GM10266 (cell line): ENCODE results near the gene BICDL1.

Experiments used
- DNase-seq: peaks from one replicate; pipeline ENCODE4 v3.0.0; 2012; ENCODE audit errors: extremely low spot score
- CTCF ChIP-seq: IDR thresholded peaks from 2 replicates; pipeline ENCODE4 v1.5.1; 2012; ENCODE audit warnings: mild to moderate bottlenecking, low read depth; ENCODE audit not compliant: control insufficient read depth, insufficient read depth; ENCODE audit errors: missing control alignments

The BICDL1 gene

GRCh38 chr12:120126635-120127005 is 137.6 kb downstream of the BICDL1 start:
- DNase-seq = no peak
- no peak for TF ChIP-seq CTCF

GRCh38 chr12:120130011-120130410 is 141.0 kb downstream of the BICDL1 start:
- TF ChIP-seq CTCF = no peak
- DNase-seq = no peak

- no peak for DNase-seq
- no peak for TF ChIP-seq CTCF
Observed at GRCh38 chr12:120131116-120131515, 142.1 kb downstream of the BICDL1 start.

- no peak for DNase-seq
- no peak for TF ChIP-seq CTCF
Observed at GRCh38 chr12:120132054-120132836, 143.2 kb downstream of the BICDL1 start.

GRCh38 chr12:120132863-120133385 is 143.9 kb downstream of the BICDL1 start:
- no peak for TF ChIP-seq CTCF
- DNase-seq = peak; percentile 74

- DNase-seq = no peak
- TF ChIP-seq CTCF = no peak
Observed at GRCh38 chr12:120134307-120134980, 145.4 kb downstream of the BICDL1 start.

- TF ChIP-seq CTCF = no peak
- DNase-seq = no peak
Observed at GRCh38 chr12:120136093-120136770, 147.2 kb downstream of the BICDL1 start.
